HepG2 (cell line): ENCODE data around the gene RIPOR3. TPM values are rescaled to one million over a fixed set of nuclear protein-coding genes. Genes with fewer than 3 reads are reported as not detected.

Experiments used
- AKNA ChIP-seq: sonication (generic); formaldehyde crosslinking; IDR thresholded peaks from 2 replicates; pipeline ENCODE4 v1.4.0; 2020; ENCODE audit warnings: missing genetic modification reagents, borderline replicate concordance
- FOXK1 ChIP-seq: sonication (generic); formaldehyde crosslinking; IDR thresholded peaks from 2 replicates; pipeline ENCODE4 v1.4.0; 2020; ENCODE audit warnings: low read depth, missing genetic modification reagents, borderline replicate concordance
- HOXA5 ChIP-seq: sonication (generic); formaldehyde crosslinking; IDR thresholded peaks from 2 replicates; pipeline ENCODE4 v1.4.0; 2020; ENCODE audit warnings: missing genetic modification reagents
- NCOA5 ChIP-seq: sonication (generic); formaldehyde crosslinking; IDR thresholded peaks from 2 replicates; pipeline ENCODE4 v1.4.0; 2020; ENCODE audit warnings: missing genetic modification reagents
- NR3C1 ChIP-seq: sonication (generic); formaldehyde crosslinking; IDR thresholded peaks from 2 replicates; pipeline ENCODE4 v1.4.0; 2020; ENCODE audit warnings: missing genetic modification reagents
- PCBP1 ChIP-seq: fragments of 200-400 bp; formaldehyde crosslinking; IDR thresholded peaks from 2 replicates; pipeline ENCODE4 v1.6.1; 2017; ENCODE audit warnings: mild to moderate bottlenecking, low read depth, low read length, borderline replicate concordance
- RFX5 ChIP-seq: IDR thresholded peaks from 2 replicates; pipeline ENCODE4 v1.6.1; 2011; ENCODE audit warnings: low read depth, low read length, improper control_type of control experiment
- SNAPC4 ChIP-seq: sonication (generic); formaldehyde crosslinking; IDR thresholded peaks from 2 replicates; pipeline ENCODE4 v1.4.0; 2020; ENCODE audit warnings: mild to moderate bottlenecking, missing genetic modification reagents
- ZNF12 ChIP-seq: sonication (generic); formaldehyde crosslinking; IDR thresholded peaks from 2 replicates; pipeline ENCODE4 v1.5.0; 2020; ENCODE audit warnings: missing genetic modification reagents
- ZNF251 ChIP-seq: sonication (generic); formaldehyde crosslinking; IDR thresholded peaks from 2 replicates; pipeline ENCODE4 v1.9.0; 2021; ENCODE audit warnings: mild to moderate bottlenecking, missing genetic modification reagents
- ZNF713 ChIP-seq: sonication (generic); formaldehyde crosslinking; IDR thresholded peaks from 2 replicates; pipeline ENCODE4 v1.4.0; 2020; ENCODE audit warnings: mild to moderate bottlenecking, missing genetic modification reagents
- ZSCAN31 ChIP-seq: sonication (generic); formaldehyde crosslinking; IDR thresholded peaks from 2 replicates; pipeline ENCODE4 v1.5.0; 2020; ENCODE audit warnings: low read depth, mild to moderate bottlenecking, missing genetic modification reagents
- polyA plus RNA-seq, 8 experiments: library from polyadenylated mRNA; depleted of rRNA in 3 of 8; stranded (reverse) in 7 of 8; unstranded in 1 of 8; fragments of >200 nt; fragmentation: Illumina TruSeq in 4 of 8; extraction: Trizol in 4 of 8; gene quantifications; 2 replicates each; pipeline versions ENCODE4 v1.2.1 to v1.2.3, GENCODE V29; 2011 to 2016; ENCODE audit warnings: low read depth in 4 of 8, missing spikeins in 1 of 8, mixed read lengths in 1 of 8; ENCODE audit not compliant: insufficient read depth in 1 of 8
- total RNA-seq, 5 experiments: library from RNA; depleted of rRNA; stranded (reverse); fragments of >200 nt; fragmentation: Illumina TruSeq; extraction: Trizol; gene quantifications; 2 replicates each; pipeline ENCODE4 v1.2.3, GENCODE V29; 2016; ENCODE audit warnings: low read depth in 1 of 5
- TF ChIP-seq, protein P1 (sequence below): sonication (generic); formaldehyde crosslinking; IDR thresholded peaks from 2 replicates; pipeline ENCODE4 v1.5.0; 2020; ENCODE audit warnings: mild to moderate bottlenecking, low read depth, missing genetic modification reagents, borderline replicate concordance
- TF ChIP-seq, protein P2 (sequence below): sonication (generic); formaldehyde crosslinking; IDR thresholded peaks from 2 replicates; pipeline ENCODE4 v1.4.0; 2020; ENCODE audit warnings: mild to moderate bottlenecking, missing genetic modification reagents

The RIPOR3 gene
- total and polyA plus RNA-seq, 2 of the 13 experiments (the other 11 are each of a cell fraction or from before 2014, with no cell fraction given): 0.18 TPM; not detected in 1

DNA sequence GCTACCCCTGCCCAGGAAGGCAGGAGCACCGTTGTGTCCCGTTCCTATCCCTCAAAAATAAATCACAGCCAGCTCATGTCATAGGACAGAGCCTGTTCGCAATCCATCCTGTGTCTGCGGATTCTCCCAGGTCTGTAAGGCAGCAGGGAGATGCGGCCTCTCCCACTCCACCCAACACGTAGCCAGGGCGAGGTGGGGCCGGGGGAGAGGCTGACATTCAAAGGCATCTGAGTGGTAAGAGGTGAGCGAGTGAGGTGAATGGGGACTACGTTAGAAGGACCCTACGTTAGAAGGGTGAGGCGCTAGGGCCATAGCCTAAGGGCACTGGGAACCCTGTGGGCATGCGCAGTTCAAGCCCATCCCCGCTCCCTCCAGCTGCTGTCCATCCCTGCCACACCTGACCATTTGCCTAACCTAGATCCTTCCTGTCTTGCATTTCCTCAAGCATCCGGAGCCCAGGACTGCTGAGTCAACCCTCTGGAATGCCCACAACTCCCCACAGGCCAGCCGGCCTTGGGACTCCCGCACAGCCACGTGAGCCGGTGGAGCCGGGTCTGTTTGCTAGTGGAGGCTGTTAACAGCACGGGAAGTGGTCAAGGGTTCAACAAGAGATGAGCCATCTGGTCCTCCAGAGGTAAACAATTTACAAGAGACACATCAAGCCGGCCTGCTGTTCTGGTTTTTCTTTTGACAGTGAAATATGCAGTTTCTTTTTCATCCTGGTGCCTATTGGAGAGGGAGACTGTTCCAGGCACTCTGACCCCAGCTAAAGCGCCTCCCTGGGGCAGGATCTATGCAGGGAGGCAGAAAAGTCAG, 45.9 kb downstream of the RIPOR3 start (continued):
- TF ChIP-seq AKNA (CRISPR knock-in tag): no peak
- no peak for TF ChIP-seq PCBP1
- 0 out of 2 replicates have a peak, but pooled peaks have one; percentile 24 for TF ChIP-seq SNAPC4
- TF ChIP-seq, protein P1, sequence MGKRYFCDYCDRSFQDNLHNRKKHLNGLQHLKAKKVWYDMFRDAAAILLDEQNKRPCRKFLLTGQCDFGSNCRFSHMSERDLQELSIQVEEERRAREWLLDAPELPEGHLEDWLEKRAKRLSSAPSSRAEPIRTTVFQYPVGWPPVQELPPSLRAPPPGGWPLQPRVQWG (CRISPR knock-in tag): no peak
- TF ChIP-seq HOXA5 (CRISPR knock-in tag): peak; percentile 87; the same call in 1 of the 2 replicates
- peak; percentile 40; the same call in 1 of the 2 replicates for TF ChIP-seq RFX5
- TF ChIP-seq FOXK1: peak; percentile 89
- no peak for TF ChIP-seq ZNF12 (CRISPR knock-in tag)
- TF ChIP-seq, protein P2, sequence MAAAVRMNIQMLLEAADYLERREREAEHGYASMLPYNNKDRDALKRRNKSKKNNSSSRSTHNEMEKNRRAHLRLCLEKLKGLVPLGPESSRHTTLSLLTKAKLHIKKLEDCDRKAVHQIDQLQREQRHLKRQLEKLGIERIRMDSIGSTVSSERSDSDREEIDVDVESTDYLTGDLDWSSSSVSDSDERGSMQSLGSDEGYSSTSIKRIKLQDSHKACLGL: peak; percentile 60
- no peak; the same call in 1 of the 2 replicates for TF ChIP-seq ZNF713 (CRISPR knock-in tag)
- peak; percentile 92 for TF ChIP-seq ZSCAN31 (CRISPR knock-in tag)
- TF ChIP-seq NCOA5: no peak
- no peak for TF ChIP-seq NR3C1 (CRISPR knock-in tag)
- TF ChIP-seq ZNF251 (CRISPR knock-in tag): peak; percentile 90; the same call in 1 of the 2 replicates
